CD1c-positive myeloid dendritic cell (primary cell): Measurements from ENCODE around the gene MRPL34.
"Not testable (repeated sequence)": the region's sequence is repeated elsewhere in the genome, so short reads cannot be mapped to it uniquely, and the experiment has no call there.

Source experiments
- DNase-seq: peaks from one replicate; pipeline ENCODE4 v3.0.0-alpha.2; 2016; ENCODE audit errors: extremely low spot score

MRPL34 gene

GRCh38 chr19:17285415-17286135 lies 20.1 kb upstream of the MRPL34 start:
- DNase-seq, result no peak

GRCh38 chr19:17286263-17286662 lies 19.4 kb upstream of the MRPL34 start:
- DNase-seq, result no peak

- DNase-seq, result no peak
These were observed 18.9 kb upstream of the MRPL34 start for GRCh38 chr19:17286752-17287151.

GRCh38 chr19:17289489-17289888 lies 16.2 kb upstream of the MRPL34 start:
- peak; percentile 79 for DNase-seq

- DNase-seq, result peak; percentile 87
These were observed 13.2 kb upstream of the MRPL34 start for GRCh38 chr19:17292301-17293074.

GRCh38 chr19:17293605-17294004 lies 12.1 kb upstream of the MRPL34 start:
- no peak for DNase-seq

- peak; percentile 25 for DNase-seq
These were observed 11.4 kb upstream of the MRPL34 start for GRCh38 chr19:17294051-17294891.

GRCh38 chr19:17295551-17295950 lies 10.1 kb upstream of the MRPL34 start:
- DNase-seq, result not testable (repeated sequence)

- no peak for DNase-seq
These were observed 9.4 kb upstream of the MRPL34 start for GRCh38 chr19:17296273-17296672.

- no peak for DNase-seq
These were observed 8.7 kb upstream of the MRPL34 start for GRCh38 chr19:17296976-17297375.

GRCh38 chr19:17300992-17301619 lies 4.6 kb upstream of the MRPL34 start:
- DNase-seq, result no peak

- DNase-seq, result peak; percentile 67
These were observed 3.1 kb upstream of the MRPL34 start for GRCh38 chr19:17302391-17303166.

GRCh38 chr19:17303167-17303939 lies 2.3 kb upstream of the MRPL34 start, which contains the start of gene ABHD8:
ABHD8 (minus strand) TSS chr19:17303425; CDS start chr19:17301616, 1,809 bp downstream.
- peak; percentile 97 for DNase-seq

GRCh38 chr19:17303940-17304267 lies 1.8 kb upstream of the MRPL34 start:
- no peak for DNase-seq

GRCh38 chr19:17304386-17305215 lies 1.1 kb upstream of the MRPL34 start:
- DNase-seq, result no peak

- no peak for DNase-seq
These were observed 506 bp upstream of the MRPL34 start for GRCh38 chr19:17305216-17305516.

GRCh38 chr19:17306285-17306714 lies 628 bp downstream of the MRPL34 start:
- no peak for DNase-seq

GRCh38 chr19:17307876-17308377 lies 2.3 kb downstream of the MRPL34 start:
- no peak for DNase-seq
